Measurements from ENCODE around the gene MCC.

DNA sequence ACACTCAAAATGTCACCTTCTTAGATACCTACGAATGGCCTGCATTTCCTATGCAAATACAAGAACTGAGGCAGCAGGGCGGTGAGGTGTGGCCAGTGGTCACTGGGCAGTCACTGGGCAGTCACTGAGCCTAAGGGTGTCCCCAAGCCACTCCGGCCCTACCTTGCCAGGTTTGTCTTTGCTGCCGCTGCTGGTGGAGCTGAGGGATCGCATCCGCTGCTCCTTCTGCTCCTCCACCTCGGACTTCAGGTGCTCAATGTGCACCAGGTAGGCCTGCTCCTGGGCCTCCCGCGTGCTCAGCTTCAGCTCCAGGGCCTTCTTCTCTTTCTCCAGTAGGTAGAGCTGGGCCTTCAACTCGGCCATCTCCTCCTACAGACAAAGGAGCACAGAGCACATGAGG is 439.3 kb downstream of the MCC start:
- TF ChIP-seq, protein P1, sequence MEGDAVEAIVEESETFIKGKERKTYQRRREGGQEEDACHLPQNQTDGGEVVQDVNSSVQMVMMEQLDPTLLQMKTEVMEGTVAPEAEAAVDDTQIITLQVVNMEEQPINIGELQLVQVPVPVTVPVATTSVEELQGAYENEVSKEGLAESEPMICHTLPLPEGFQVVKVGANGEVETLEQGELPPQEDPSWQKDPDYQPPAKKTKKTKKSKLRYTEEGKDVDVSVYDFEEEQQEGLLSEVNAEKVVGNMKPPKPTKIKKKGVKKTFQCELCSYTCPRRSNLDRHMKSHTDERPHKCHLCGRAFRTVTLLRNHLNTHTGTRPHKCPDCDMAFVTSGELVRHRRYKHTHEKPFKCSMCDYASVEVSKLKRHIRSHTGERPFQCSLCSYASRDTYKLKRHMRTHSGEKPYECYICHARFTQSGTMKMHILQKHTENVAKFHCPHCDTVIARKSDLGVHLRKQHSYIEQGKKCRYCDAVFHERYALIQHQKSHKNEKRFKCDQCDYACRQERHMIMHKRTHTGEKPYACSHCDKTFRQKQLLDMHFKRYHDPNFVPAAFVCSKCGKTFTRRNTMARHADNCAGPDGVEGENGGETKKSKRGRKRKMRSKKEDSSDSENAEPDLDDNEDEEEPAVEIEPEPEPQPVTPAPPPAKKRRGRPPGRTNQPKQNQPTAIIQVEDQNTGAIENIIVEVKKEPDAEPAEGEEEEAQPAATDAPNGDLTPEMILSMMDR (conservative IDR thresholded peaks at IDR 0.05; ENCODE audit: low read depth, low read length): no peak
- TF ChIP-seq EZH2 (IDR thresholded peaks at IDR 0.05; ENCODE audit: borderline replicate concordance, low read depth, low read length, poor library complexity, severe bottlenecking): no peak

All from A673 (cell line).